Suprapubic skin (tissue), 4 donors: ENCODE results near the gene MUC4.

ENCODE experiments used
- CTCF ChIP-seq, 2 donors: fragments of 200-600 bp in 1 of 2; fragments of 450-650 bp in 1 of 2; sonication (generic) in 1 of 2; IDR thresholded peaks; one replicate each; pipeline ENCODE4 v1.5.1; 2016 to 2019; ENCODE audit warnings: antibody characterized with exemption in 2 of 2, mild to moderate bottlenecking in 1 of 2, moderate library complexity in 1 of 2
- EP300 ChIP-seq: sonication (generic); formaldehyde crosslinking; IDR thresholded peaks from one replicate; pipeline ENCODE4 v1.6.1; 2017; ENCODE audit warnings: antibody characterized with exemption
- POLR2A ChIP-seq, 2 donors: fragments of 450-650 bp; IDR thresholded peaks; one replicate each; pipeline ENCODE4 v1.6.1; 2017; ENCODE audit warnings: antibody characterized with exemption in 2 of 2, mild to moderate bottlenecking in 2 of 2, moderate library complexity in 2 of 2
- POLR2AphosphoS5 ChIP-seq, 3 donors: sonication (generic); formaldehyde crosslinking; IDR thresholded peaks; one replicate each; pipeline ENCODE4 v1.6.1; 2017; ENCODE audit warnings: antibody characterized with exemption in 3 of 3

- TF ChIP-seq POLR2AphosphoS5 (IDR thresholded peaks at IDR 0.05) (no peak), CTCF (IDR thresholded peaks at IDR 0.05) (no peak), POLR2A (IDR thresholded peaks at IDR 0.05) (no peak), EP300 (no peak)
Observed at GRCh38 chr3:195766671-195767070, 45.1 kb downstream of the MUC4 start.
